IMR-90 (cell line): ENCODE data around the gene NLRP14. TPM values are rescaled to one million over a fixed set of nuclear protein-coding genes. Genes with fewer than 3 reads are reported as not detected.

Experiments used
- ATAC-seq: fragments of 200-7000 bp; cut with Tn5 transposase; 2 replicates; pipeline ENCODE4 v1.9.1; 2020; ENCODE audit warnings: low read depth, mild to moderate bottlenecking, moderate library complexity
- BruUV-seq: library from RNA; stranded (reverse); fragments of 400-500 nt; replicated peaks from 2 replicates; lab custom pipeline; 2021; lab: Mats Ljungman, UMichigan
- CTCF ChIA-PET: fragments of 300-600 bp; formaldehyde crosslinking; extraction: SDS; loops from one replicate; lab custom pipeline; 2021; ENCODE audit warnings: antibody characterized with exemption; lab: Yijun Ruan, JAX
- POLR2A ChIA-PET: fragments of 300-600 bp; sonication (Branson Sonifier 250); formaldehyde crosslinking; loops from one replicate; lab custom pipeline; 2022; ENCODE audit warnings: antibody characterized with exemption; ENCODE audit not compliant: unreplicated experiment; lab: Charles Lee
- DNase-seq: peaks from one replicate; pipeline ENCODE4 v3.0.0; 2013
- H2AFZ ChIP-seq: replicated peaks from 2 replicates; pipeline ENCODE3; 2013; ENCODE audit warnings: low read length, mild to moderate bottlenecking; ENCODE audit not compliant: poor library complexity
- H2AK5ac ChIP-seq: 2 replicates; pipeline ENCODE4 v1.6.1; 2013; ENCODE audit warnings: low read depth, low read length, inconsistent platforms
- H2AK9ac ChIP-seq: replicated peaks from 2 replicates; pipeline ENCODE3; 2013; ENCODE audit warnings: mild to moderate bottlenecking, low read depth, low read length, moderate library complexity; ENCODE audit not compliant: poor library complexity
- H2BK120ac ChIP-seq: 2 replicates; pipeline ENCODE4 v1.6.1; 2013; ENCODE audit warnings: low read depth, low read length, inconsistent platforms
- H2BK15ac ChIP-seq: 3 replicates; pipeline ENCODE4 v1.6.1; 2013; ENCODE audit warnings: low read depth, low read length, inconsistent platforms
- H2BK20ac ChIP-seq: 2 replicates; pipeline ENCODE4 v1.6.1; 2013; ENCODE audit warnings: low read depth, mild to moderate bottlenecking, inconsistent platforms, low read length, moderate library complexity
- H2BK5ac ChIP-seq: 2 replicates; pipeline ENCODE4 v1.6.1; 2013; ENCODE audit warnings: mild to moderate bottlenecking, low read depth, low read length, inconsistent platforms; ENCODE audit not compliant: poor library complexity, severe bottlenecking
- H3K14ac ChIP-seq: replicated peaks from 2 replicates; pipeline ENCODE4 v1.6.1; 2013; ENCODE audit warnings: low read depth, low read length, inconsistent platforms
- H3K18ac ChIP-seq: 2 replicates; pipeline ENCODE4 v1.6.1; 2013; ENCODE audit warnings: low read depth, low read length, control low read depth
- H3K23ac ChIP-seq: 2 replicates; pipeline ENCODE4 v1.6.1; 2013; ENCODE audit warnings: low read depth, low read length, inconsistent platforms
- H3K27ac ChIP-seq: 2 replicates; pipeline ENCODE4 v1.5.1; 2013; ENCODE audit warnings: mild to moderate bottlenecking, control low read depth, low read length; ENCODE audit not compliant: insufficient read depth
- H3K27me3 ChIP-seq: 2 replicates; pipeline ENCODE4 v1.6.1; 2013; ENCODE audit warnings: low read length; ENCODE audit not compliant: control insufficient read depth, insufficient read depth
- H3K36me3 ChIP-seq: 2 replicates; pipeline ENCODE4 v1.6.1; 2013; ENCODE audit warnings: low read length, mixed read lengths; ENCODE audit not compliant: control insufficient read depth, insufficient read depth
- H3K4ac ChIP-seq: 2 replicates; pipeline ENCODE4 v1.6.1; 2013; ENCODE audit warnings: low read depth, low read length, inconsistent platforms
- H3K4me1 ChIP-seq: 2 replicates; pipeline ENCODE4 v1.6.1; 2013; ENCODE audit warnings: low read length, mixed read lengths; ENCODE audit not compliant: control insufficient read depth, insufficient read depth
- H3K4me2 ChIP-seq: 2 replicates; pipeline ENCODE4 v1.6.1; 2013; ENCODE audit warnings: low read depth, mild to moderate bottlenecking, control low read depth, low read length, moderate library complexity
- H3K4me3 ChIP-seq: 2 replicates; pipeline ENCODE4 v1.5.1; 2013; ENCODE audit warnings: low read depth, mild to moderate bottlenecking, control low read depth, low read length, moderate library complexity; ENCODE audit not compliant: insufficient read depth
- H3K56ac ChIP-seq: 2 replicates; pipeline ENCODE4 v1.6.1; 2013; ENCODE audit warnings: low read length, inconsistent platforms; ENCODE audit not compliant: insufficient read depth; ENCODE audit errors: extremely low read depth
- H3K79me1 ChIP-seq, 2 experiments: 2 replicates each; pipeline ENCODE4 v1.6.1; 2013; ENCODE audit warnings: low read length in 2 of 2, inconsistent platforms in 1 of 2, low read depth in 1 of 2
- H3K9ac ChIP-seq: 2 replicates; pipeline ENCODE4 v1.6.1; 2013; ENCODE audit warnings: low read depth, low read length, control low read depth
- H3K9me1 ChIP-seq: 2 replicates; pipeline ENCODE4 v1.6.1; 2013; ENCODE audit warnings: low read length, inconsistent platforms; ENCODE audit not compliant: insufficient read depth
- H3K9me3 ChIP-seq: 2 replicates; pipeline ENCODE4 v1.6.1; 2013; ENCODE audit warnings: low read length; ENCODE audit not compliant: control insufficient read depth, insufficient read depth
- H4K20me1 ChIP-seq: 2 replicates; pipeline ENCODE4 v1.6.1; 2013; ENCODE audit warnings: low read length, inconsistent platforms; ENCODE audit not compliant: insufficient read depth
- H4K5ac ChIP-seq: 2 replicates; pipeline ENCODE4 v1.6.1; 2013; ENCODE audit warnings: mild to moderate bottlenecking, low read depth, low read length, control low read depth
- H4K8ac ChIP-seq, 2 experiments: 2 replicates each; pipeline ENCODE4 v1.6.1; 2013; ENCODE audit warnings: low read depth in 2 of 2, low read length in 2 of 2, control low read depth in 1 of 2, inconsistent platforms in 1 of 2
- H4K91ac ChIP-seq: 2 replicates; pipeline ENCODE4 v1.6.1; 2013; ENCODE audit warnings: low read depth, low read length, inconsistent platforms; ENCODE audit not compliant: insufficient read depth
- BHLHE40 ChIP-seq: fragments of 150-350 bp; IDR thresholded peaks from 2 replicates; pipeline ENCODE4 v1.6.1; 2016; ENCODE audit warnings: mild to moderate bottlenecking, low read depth, low read length
- CEBPB ChIP-seq: IDR thresholded peaks from 2 replicates; pipeline ENCODE4 v1.6.1; 2012; ENCODE audit warnings: low read depth, low read length, improper control_type of control experiment
- CHD1 ChIP-seq: IDR thresholded peaks from 2 replicates; pipeline ENCODE4 v1.6.1; 2012; ENCODE audit warnings: low read depth, low read length, improper control_type of control experiment
- FOS ChIP-seq: fragments of 150-350 bp; IDR thresholded peaks from 2 replicates; pipeline ENCODE4 v1.6.1; 2016; ENCODE audit warnings: low read depth, low read length
- MAFK ChIP-seq: IDR thresholded peaks from 2 replicates; pipeline ENCODE4 v1.6.1; 2012; ENCODE audit warnings: low read depth, low read length, improper control_type of control experiment
- MAZ ChIP-seq: IDR thresholded peaks from 2 replicates; pipeline ENCODE4 v1.6.1; 2012; ENCODE audit warnings: low read depth, mild to moderate bottlenecking, low read length, improper control_type of control experiment, moderate library complexity, borderline replicate concordance
- MXI1 ChIP-seq: IDR thresholded peaks from 2 replicates; pipeline ENCODE4 v1.6.1; 2012; ENCODE audit warnings: low read depth, mild to moderate bottlenecking, low read length, moderate library complexity, borderline replicate concordance
- NFE2L2 ChIP-seq: fragments of 150-350 bp; IDR thresholded peaks from 2 replicates; pipeline ENCODE4 v1.6.1; 2016; ENCODE audit warnings: low read depth, mild to moderate bottlenecking, low read length
- POLR2A ChIP-seq: IDR thresholded peaks from 2 replicates; pipeline ENCODE4 v1.6.1; 2012; ENCODE audit warnings: mild to moderate bottlenecking, low read depth, low read length
- RAD21 ChIP-seq: IDR thresholded peaks from 2 replicates; pipeline ENCODE4 v1.6.1; 2012; ENCODE audit warnings: low read length, improper control_type of control experiment
- RCOR1 ChIP-seq: IDR thresholded peaks from 2 replicates; pipeline ENCODE4 v1.6.1; 2012; ENCODE audit warnings: mild to moderate bottlenecking, low read length, improper control_type of control experiment; ENCODE audit not compliant: insufficient replicate concordance
- RFX5 ChIP-seq: IDR thresholded peaks from 2 replicates; pipeline ENCODE4 v1.8.0; 2012; ENCODE audit warnings: low read depth, mild to moderate bottlenecking, low read length, moderate library complexity
- SMC3 ChIP-seq: fragments of 150-350 bp; IDR thresholded peaks from 2 replicates; pipeline ENCODE4 v1.6.1; 2016; ENCODE audit warnings: low read depth, mild to moderate bottlenecking, antibody characterized with exemption, low read length, moderate library complexity
- WGBS, 2 experiments: methylation state at CpG; one replicate each; pipeline versions ENCODE4 v1.1.5 to v1.1.7; 2013; ENCODE audit warnings: missing lambda C conversion rate in 2 of 2; ENCODE audit not compliant: insufficient read length in 1 of 2; ENCODE audit errors: extremely low coverage in 2 of 2; 5-methylcytosine and 5-hydroxymethylcytosine counted together
- dilution Hi-C: fragments of 300-500 bp; cut with HindIII; formaldehyde crosslinking; loops from one replicate; pipeline ENCODE4 v1.14.3; 2018; ENCODE audit warnings: low sequenced_read_pairs; ENCODE audit not compliant: unreplicated experiment
- in situ Hi-C: fragments of 300-500 bp; cut with MboI; formaldehyde crosslinking; loops from 3 replicates; pipeline ENCODE4 v1.14.3; 2019; ENCODE audit warnings: low sequenced_read_pairs, inconsistent platforms, mixed read lengths
- intact Hi-C: fragments of 100-400 bp; cut with micrococcal nuclease; formaldehyde crosslinking; loops from 2 replicates; pipeline ENCODE4 v1.10.0; 2022
- polyA plus RNA-seq, 3 experiments: library from polyadenylated mRNA; depleted of rRNA; stranded (reverse); fragments of >200 nt; gene quantifications; 2 replicates each; pipeline ENCODE4 v1.2.3, GENCODE V29; 2012; ENCODE audit warnings: low replicate concordance in 1 of 3
- total RNA-seq: library from RNA; depleted of rRNA; stranded (reverse); fragments of >200 nt; gene quantifications from 2 replicates; pipeline ENCODE4 v1.2.3, GENCODE V29; 2012
- TF ChIP-seq, protein P1 (sequence below): fragments of 150-350 bp; IDR thresholded peaks from 2 replicates; pipeline ENCODE4 v1.6.1; 2016; ENCODE audit warnings: low read depth, mild to moderate bottlenecking, low read length, moderate library complexity, borderline replicate concordance
- TF ChIP-seq, protein P2 (sequence below): fragments of 150-350 bp; IDR thresholded peaks from 2 replicates; pipeline ENCODE4 v1.6.1; 2017; ENCODE audit warnings: mild to moderate bottlenecking, antibody characterized with exemption, low read length, low read depth
- TF ChIP-seq, protein P3 (sequence below): conservative IDR thresholded peaks from 2 replicates; pipeline ENCODE4 v1.5.1; 2012; ENCODE audit warnings: mild to moderate bottlenecking, low read depth, low read length, improper control_type of control experiment

The NLRP14 gene
- total and polyA plus RNA-seq, 2 of the 4 experiments (the other 2 are of a cell fraction), result under 0.01 TPM; not detected in 1

DNA sequence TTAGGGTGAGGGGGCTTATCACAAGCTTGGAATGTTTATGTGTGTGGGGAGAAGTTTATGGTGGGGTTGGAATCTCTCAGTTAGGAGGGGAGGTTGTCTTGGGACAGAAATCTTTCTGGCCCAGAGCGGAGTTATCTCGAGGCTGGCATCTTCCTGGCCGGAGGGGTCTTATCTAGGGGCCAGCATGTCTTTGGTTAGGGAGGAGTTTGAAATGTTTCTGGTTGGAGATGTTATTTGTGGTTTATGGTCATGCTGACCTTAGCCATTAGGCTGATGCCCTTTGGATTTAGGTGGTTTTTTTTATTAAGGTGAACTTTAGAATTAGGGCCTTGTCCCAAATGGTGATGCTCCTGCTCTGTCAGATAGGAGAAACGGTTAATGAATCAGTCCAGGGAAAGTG, 60.6 kb downstream of the NLRP14 start:
- H3K4me1 ChIP-seq, result no peaks in the 10 kb centered on the region
- ATAC-seq (no peak), DNase-seq (no peak)
- intact Hi-C loops (no loop called here), in situ Hi-C loops (no loop called here), dilution Hi-C loops (no loop called here)
- H3K9me1 ChIP-seq, result no peaks in the 10 kb centered on the region
- H4K5ac ChIP-seq, result no peak overlapping the region
- no peak overlapping the region for H3K4ac ChIP-seq
- no peak overlapping the region for H2BK20ac ChIP-seq
- no peaks in the 10 kb centered on the region for H3K27me3 ChIP-seq
- no peaks in the 10 kb centered on the region for H4K20me1 ChIP-seq
- no CpG with 5 or more reads among the region's 4 CpGs for WGBS, 2 experiments
- CTCF ChIA-PET, result no interaction called here
- H3K56ac ChIP-seq, result no peak overlapping the region
- H3K4me2 ChIP-seq, result no peak overlapping the region
- H3K23ac ChIP-seq, result no peak overlapping the region
- H3K18ac ChIP-seq, result no peak overlapping the region
- no TSS peak for BruUV-seq
- H3K79me1 ChIP-seq, result no peaks in the 10 kb centered on the region
- H3K14ac ChIP-seq, result no peak overlapping the region
- no peak overlapping the region for H4K8ac ChIP-seq
- H2BK120ac ChIP-seq, result no peak overlapping the region
- no peaks in the 10 kb centered on the region for H3K9me3 ChIP-seq
- no peak overlapping the region for H2BK5ac ChIP-seq
- no peak overlapping the region for H2AFZ ChIP-seq
- no peak overlapping the region for H2AK9ac ChIP-seq
- H2BK15ac ChIP-seq, result no peak overlapping the region
- no peaks in the 10 kb centered on the region for H3K36me3 ChIP-seq
- no peak overlapping the region for H3K27ac ChIP-seq
- POLR2A ChIA-PET, result no interaction called here
- no peak overlapping the region for H2AK5ac ChIP-seq
- TF ChIP-seq CHD1, result no peak
- no peak for TF ChIP-seq RCOR1
- no peak for TF ChIP-seq RFX5
- no peak for TF ChIP-seq NFE2L2
- TF ChIP-seq, protein P1, sequence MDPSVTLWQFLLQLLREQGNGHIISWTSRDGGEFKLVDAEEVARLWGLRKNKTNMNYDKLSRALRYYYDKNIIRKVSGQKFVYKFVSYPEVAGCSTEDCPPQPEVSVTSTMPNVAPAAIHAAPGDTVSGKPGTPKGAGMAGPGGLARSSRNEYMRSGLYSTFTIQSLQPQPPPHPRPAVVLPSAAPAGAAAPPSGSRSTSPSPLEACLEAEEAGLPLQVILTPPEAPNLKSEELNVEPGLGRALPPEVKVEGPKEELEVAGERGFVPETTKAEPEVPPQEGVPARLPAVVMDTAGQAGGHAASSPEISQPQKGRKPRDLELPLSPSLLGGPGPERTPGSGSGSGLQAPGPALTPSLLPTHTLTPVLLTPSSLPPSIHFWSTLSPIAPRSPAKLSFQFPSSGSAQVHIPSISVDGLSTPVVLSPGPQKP, result no peak
- no peak for TF ChIP-seq RAD21
- no peak for TF ChIP-seq BHLHE40
- TF ChIP-seq, protein P2, sequence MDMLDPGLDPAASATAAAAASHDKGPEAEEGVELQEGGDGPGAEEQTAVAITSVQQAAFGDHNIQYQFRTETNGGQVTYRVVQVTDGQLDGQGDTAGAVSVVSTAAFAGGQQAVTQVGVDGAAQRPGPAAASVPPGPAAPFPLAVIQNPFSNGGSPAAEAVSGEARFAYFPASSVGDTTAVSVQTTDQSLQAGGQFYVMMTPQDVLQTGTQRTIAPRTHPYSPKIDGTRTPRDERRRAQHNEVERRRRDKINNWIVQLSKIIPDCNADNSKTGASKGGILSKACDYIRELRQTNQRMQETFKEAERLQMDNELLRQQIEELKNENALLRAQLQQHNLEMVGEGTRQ, result no peak
- no peak for TF ChIP-seq MAZ
- no peak for TF ChIP-seq MXI1
- no peak for TF ChIP-seq SMC3
- no peak for TF ChIP-seq FOS
- TF ChIP-seq CEBPB, result no peak
- TF ChIP-seq, protein P3, sequence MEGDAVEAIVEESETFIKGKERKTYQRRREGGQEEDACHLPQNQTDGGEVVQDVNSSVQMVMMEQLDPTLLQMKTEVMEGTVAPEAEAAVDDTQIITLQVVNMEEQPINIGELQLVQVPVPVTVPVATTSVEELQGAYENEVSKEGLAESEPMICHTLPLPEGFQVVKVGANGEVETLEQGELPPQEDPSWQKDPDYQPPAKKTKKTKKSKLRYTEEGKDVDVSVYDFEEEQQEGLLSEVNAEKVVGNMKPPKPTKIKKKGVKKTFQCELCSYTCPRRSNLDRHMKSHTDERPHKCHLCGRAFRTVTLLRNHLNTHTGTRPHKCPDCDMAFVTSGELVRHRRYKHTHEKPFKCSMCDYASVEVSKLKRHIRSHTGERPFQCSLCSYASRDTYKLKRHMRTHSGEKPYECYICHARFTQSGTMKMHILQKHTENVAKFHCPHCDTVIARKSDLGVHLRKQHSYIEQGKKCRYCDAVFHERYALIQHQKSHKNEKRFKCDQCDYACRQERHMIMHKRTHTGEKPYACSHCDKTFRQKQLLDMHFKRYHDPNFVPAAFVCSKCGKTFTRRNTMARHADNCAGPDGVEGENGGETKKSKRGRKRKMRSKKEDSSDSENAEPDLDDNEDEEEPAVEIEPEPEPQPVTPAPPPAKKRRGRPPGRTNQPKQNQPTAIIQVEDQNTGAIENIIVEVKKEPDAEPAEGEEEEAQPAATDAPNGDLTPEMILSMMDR, result no peak
- TF ChIP-seq MAFK, result no peak
- TF ChIP-seq POLR2A, result no peak
- H4K91ac ChIP-seq, result no peak overlapping the region
- no peak overlapping the region for H3K4me3 ChIP-seq
- H3K9ac ChIP-seq, result no peak overlapping the region
